ENCODE data around the gene RNPC3.

The RNPC3 gene

DNA sequence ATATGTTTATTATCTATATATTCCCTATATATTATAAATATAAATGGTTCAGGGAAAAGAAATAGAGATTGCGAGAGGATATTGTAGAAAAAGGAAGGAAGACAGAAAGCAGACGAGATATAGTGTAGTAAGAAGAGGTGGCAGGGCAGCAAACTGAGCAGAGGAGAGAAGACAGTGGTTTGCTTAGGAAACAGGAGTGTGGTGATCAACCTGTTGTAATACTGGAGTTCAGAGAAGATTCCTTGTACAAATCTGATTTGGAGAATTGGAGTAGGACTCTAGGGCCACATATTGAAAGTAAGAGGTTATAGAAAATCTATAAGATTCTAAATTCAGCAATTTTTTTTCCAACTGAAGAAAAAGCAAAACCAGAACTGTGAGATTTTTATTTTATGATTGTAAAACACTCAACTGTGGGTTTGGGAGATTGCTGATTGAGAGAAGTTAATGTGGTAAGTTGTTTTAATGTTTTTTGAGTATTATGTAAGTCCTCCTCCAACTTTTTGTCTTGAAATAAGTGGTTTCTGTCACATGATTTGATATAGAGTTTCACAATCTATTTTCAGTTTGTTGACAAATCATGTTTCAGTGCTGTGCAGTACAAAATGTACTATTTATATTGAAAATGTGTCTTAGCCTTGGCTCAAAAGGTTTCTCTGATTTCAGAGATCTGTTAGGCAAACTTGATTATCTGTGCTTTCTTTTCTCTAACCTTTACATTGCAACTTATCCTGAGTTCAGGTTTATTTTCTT lies 36.3 kb downstream of the RNPC3 start:
- CTCF ChIA-PET, result no interaction called here
- TF ChIP-seq HOXC10 (CRISPR knock-in tag; IDR thresholded peaks at IDR 0.05), result no peak
- TF ChIP-seq TRIM28 (IDR thresholded peaks at IDR 0.05; ENCODE audit: borderline replicate concordance, low read length), result no peak
- no peak for TF ChIP-seq ZSCAN30 (tag by site-specific recombination; IDR thresholded peaks at IDR 0.05)
- TF ChIP-seq, protein P1, sequence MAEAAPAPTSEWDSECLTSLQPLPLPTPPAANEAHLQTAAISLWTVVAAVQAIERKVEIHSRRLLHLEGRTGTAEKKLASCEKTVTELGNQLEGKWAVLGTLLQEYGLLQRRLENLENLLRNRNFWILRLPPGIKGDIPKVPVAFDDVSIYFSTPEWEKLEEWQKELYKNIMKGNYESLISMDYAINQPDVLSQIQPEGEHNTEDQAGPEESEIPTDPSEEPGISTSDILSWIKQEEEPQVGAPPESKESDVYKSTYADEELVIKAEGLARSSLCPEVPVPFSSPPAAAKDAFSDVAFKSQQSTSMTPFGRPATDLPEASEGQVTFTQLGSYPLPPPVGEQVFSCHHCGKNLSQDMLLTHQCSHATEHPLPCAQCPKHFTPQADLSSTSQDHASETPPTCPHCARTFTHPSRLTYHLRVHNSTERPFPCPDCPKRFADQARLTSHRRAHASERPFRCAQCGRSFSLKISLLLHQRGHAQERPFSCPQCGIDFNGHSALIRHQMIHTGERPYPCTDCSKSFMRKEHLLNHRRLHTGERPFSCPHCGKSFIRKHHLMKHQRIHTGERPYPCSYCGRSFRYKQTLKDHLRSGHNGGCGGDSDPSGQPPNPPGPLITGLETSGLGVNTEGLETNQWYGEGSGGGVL (tag by site-specific recombination; IDR thresholded peaks at IDR 0.05), result no peak
- no peak for TF ChIP-seq TCF7L2 (IDR thresholded peaks at IDR 0.05; ENCODE audit: borderline replicate concordance, low read depth, low read length)
- TF ChIP-seq, protein P2, sequence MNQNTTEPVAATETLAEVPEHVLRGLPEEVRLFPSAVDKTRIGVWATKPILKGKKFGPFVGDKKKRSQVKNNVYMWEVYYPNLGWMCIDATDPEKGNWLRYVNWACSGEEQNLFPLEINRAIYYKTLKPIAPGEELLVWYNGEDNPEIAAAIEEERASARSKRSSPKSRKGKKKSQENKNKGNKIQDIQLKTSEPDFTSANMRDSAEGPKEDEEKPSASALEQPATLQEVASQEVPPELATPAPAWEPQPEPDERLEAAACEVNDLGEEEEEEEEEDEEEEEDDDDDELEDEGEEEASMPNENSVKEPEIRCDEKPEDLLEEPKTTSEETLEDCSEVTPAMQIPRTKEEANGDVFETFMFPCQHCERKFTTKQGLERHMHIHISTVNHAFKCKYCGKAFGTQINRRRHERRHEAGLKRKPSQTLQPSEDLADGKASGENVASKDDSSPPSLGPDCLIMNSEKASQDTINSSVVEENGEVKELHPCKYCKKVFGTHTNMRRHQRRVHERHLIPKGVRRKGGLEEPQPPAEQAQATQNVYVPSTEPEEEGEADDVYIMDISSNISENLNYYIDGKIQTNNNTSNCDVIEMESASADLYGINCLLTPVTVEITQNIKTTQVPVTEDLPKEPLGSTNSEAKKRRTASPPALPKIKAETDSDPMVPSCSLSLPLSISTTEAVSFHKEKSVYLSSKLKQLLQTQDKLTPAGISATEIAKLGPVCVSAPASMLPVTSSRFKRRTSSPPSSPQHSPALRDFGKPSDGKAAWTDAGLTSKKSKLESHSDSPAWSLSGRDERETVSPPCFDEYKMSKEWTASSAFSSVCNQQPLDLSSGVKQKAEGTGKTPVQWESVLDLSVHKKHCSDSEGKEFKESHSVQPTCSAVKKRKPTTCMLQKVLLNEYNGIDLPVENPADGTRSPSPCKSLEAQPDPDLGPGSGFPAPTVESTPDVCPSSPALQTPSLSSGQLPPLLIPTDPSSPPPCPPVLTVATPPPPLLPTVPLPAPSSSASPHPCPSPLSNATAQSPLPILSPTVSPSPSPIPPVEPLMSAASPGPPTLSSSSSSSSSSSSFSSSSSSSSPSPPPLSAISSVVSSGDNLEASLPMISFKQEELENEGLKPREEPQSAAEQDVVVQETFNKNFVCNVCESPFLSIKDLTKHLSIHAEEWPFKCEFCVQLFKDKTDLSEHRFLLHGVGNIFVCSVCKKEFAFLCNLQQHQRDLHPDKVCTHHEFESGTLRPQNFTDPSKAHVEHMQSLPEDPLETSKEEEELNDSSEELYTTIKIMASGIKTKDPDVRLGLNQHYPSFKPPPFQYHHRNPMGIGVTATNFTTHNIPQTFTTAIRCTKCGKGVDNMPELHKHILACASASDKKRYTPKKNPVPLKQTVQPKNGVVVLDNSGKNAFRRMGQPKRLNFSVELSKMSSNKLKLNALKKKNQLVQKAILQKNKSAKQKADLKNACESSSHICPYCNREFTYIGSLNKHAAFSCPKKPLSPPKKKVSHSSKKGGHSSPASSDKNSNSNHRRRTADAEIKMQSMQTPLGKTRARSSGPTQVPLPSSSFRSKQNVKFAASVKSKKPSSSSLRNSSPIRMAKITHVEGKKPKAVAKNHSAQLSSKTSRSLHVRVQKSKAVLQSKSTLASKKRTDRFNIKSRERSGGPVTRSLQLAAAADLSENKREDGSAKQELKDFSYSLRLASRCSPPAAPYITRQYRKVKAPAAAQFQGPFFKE (tag by site-specific recombination; IDR thresholded peaks at IDR 0.05; ENCODE audit: borderline replicate concordance), result no peak
- TF ChIP-seq PATZ1 (tag by site-specific recombination; IDR thresholded peaks at IDR 0.05), result no peak
- TF ChIP-seq ZNF2 (tag by site-specific recombination; IDR thresholded peaks at IDR 0.05), result no peak
- no peak for TF ChIP-seq ZNF624 (tag by site-specific recombination; IDR thresholded peaks at IDR 0.05)
- no peak for TF ChIP-seq ZNF548 (tag by site-specific recombination; IDR thresholded peaks at IDR 0.05)
- no peak for TF ChIP-seq ZBTB20 (tag by site-specific recombination; IDR thresholded peaks at IDR 0.05)
- no peak for TF ChIP-seq ZNF132 (tag by site-specific recombination; IDR thresholded peaks at IDR 0.05; ENCODE audit: borderline replicate concordance)
- POLR2A ChIA-PET, result no interaction called here
- Histone ChIP-seq H3K36me3 (ENCODE audit: control insufficient read depth in 2 of 2, insufficient read depth in 1 of 2, low read length in 2 of 2) (no peaks in the 10 kb centered on the region; a peak in 1 of 3 replicates), H3K4me3 (ENCODE audit: low read depth, low read length) (no peak overlapping the region), H3K4me1 (ENCODE audit: control insufficient read depth, insufficient read depth, low read length) (no peaks in the 10 kb centered on the region), H3K27ac (ENCODE audit: extremely low read depth, low read depth, low read length) (no peak overlapping the region), H3K9me3 (ENCODE audit: control insufficient read depth, insufficient read depth, low read depth, low read length) (no peaks in the 10 kb centered on the region)

GRCh38 chr1:103563056-103563455 lies 37.6 kb downstream of the RNPC3 start:
- H3K4me1 ChIP-seq (ENCODE audit: control insufficient read depth, insufficient read depth, low read length), result no peaks in the 10 kb centered on the region
- ChIA-PET POLR2A (no interaction called here), CTCF (no interaction called here)
- TF ChIP-seq ZNF112 (tag by site-specific recombination; IDR thresholded peaks at IDR 0.05) (no peak), ZNF580 (tag by site-specific recombination; IDR thresholded peaks at IDR 0.05) (no peak), ZNF37A (tag by site-specific recombination; IDR thresholded peaks at IDR 0.05) (no peak)
- TF ChIP-seq, protein P3, sequence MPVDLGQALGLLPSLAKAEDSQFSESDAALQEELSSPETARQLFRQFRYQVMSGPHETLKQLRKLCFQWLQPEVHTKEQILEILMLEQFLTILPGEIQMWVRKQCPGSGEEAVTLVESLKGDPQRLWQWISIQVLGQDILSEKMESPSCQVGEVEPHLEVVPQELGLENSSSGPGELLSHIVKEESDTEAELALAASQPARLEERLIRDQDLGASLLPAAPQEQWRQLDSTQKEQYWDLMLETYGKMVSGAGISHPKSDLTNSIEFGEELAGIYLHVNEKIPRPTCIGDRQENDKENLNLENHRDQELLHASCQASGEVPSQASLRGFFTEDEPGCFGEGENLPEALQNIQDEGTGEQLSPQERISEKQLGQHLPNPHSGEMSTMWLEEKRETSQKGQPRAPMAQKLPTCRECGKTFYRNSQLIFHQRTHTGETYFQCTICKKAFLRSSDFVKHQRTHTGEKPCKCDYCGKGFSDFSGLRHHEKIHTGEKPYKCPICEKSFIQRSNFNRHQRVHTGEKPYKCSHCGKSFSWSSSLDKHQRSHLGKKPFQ (tag by site-specific recombination; IDR thresholded peaks at IDR 0.05), result no peak
- H3K36me3 ChIP-seq (ENCODE audit: control insufficient read depth in 2 of 2, insufficient read depth in 1 of 2, low read length in 2 of 2), result no peaks in the 10 kb centered on the region
- no peak overlapping the region for H3K27ac ChIP-seq (ENCODE audit: extremely low read depth, low read depth, low read length)
- H3K9me3 ChIP-seq (ENCODE audit: control insufficient read depth, insufficient read depth, low read depth, low read length), result no peaks in the 10 kb centered on the region
- no peak overlapping the region for H3K4me3 ChIP-seq (ENCODE audit: low read depth, low read length)

Data from HEK293 (cell line).